Fibroblast of lung (primary cell): ENCODE measurements around the gene EYA3. TPM values are rescaled to one million over a fixed set of nuclear protein-coding genes. Genes with fewer than 3 reads are reported as not detected.
A peak's percentile ranks its signal among the peaks of the same experiment; 100 is the strongest.

Experiments used
- DNase-seq, 2 donors: peaks; one replicate each; pipeline versions ENCODE4 v3.0.0 to v3.0.0-alpha.2; 2010; ENCODE audit warnings: low read depth in 2 of 2
- H2AFZ ChIP-seq: 2 replicates; pipeline ENCODE4 v1.5.1; 2012; ENCODE audit warnings: low read length, control low read depth, inconsistent platforms
- H3K27ac ChIP-seq: 2 replicates; pipeline ENCODE4 v1.5.1; 2011; ENCODE audit warnings: low read length, control low read depth; ENCODE audit not compliant: insufficient read depth
- H3K27me3 ChIP-seq: 2 replicates; pipeline ENCODE4 v1.5.1; 2011; ENCODE audit warnings: mild to moderate bottlenecking, low read length; ENCODE audit not compliant: control insufficient read depth, insufficient read depth
- H3K36me3 ChIP-seq: 2 replicates; pipeline ENCODE4 v1.5.1; 2011; ENCODE audit warnings: low read length; ENCODE audit not compliant: control insufficient read depth, insufficient read depth
- H3K4me1 ChIP-seq: 2 replicates; pipeline ENCODE4 v1.5.1; 2011; ENCODE audit warnings: low read length; ENCODE audit not compliant: control insufficient read depth, insufficient read depth; ENCODE audit errors: extremely low read depth
- H3K4me2 ChIP-seq: 2 replicates; pipeline ENCODE4 v1.5.1; 2011; ENCODE audit warnings: low read length, control low read depth; ENCODE audit not compliant: insufficient read depth; ENCODE audit errors: extremely low read depth
- H3K4me3 ChIP-seq, 4 experiments: fragments of 200-600 bp in 1 of 4; sonication (generic) in 1 of 4; replicated peaks in 1 of 4; 2 replicates each; pipeline ENCODE4 v1.5.1; 2011 to 2016; ENCODE audit warnings: low read length in 4 of 4, low read depth in 3 of 4, mild to moderate bottlenecking in 3 of 4, control low read depth in 2 of 4, inconsistent platforms in 1 of 4, mixed read lengths in 1 of 4; ENCODE audit not compliant: insufficient read depth in 1 of 4; ENCODE audit errors: control extremely low read depth in 1 of 4
- H3K79me2 ChIP-seq: 2 replicates; pipeline ENCODE4 v1.5.1; 2012; ENCODE audit warnings: mild to moderate bottlenecking, low read length, inconsistent platforms; ENCODE audit not compliant: control insufficient read depth, insufficient read depth
- H3K9ac ChIP-seq: 2 replicates; pipeline ENCODE4 v1.5.1; 2011; ENCODE audit warnings: mild to moderate bottlenecking, low read length, control low read depth; ENCODE audit not compliant: insufficient read depth
- H3K9me3 ChIP-seq: 2 replicates; pipeline ENCODE4 v1.5.1; 2012; ENCODE audit warnings: low read depth, low read length; ENCODE audit not compliant: control insufficient read depth, insufficient read depth
- H4K20me1 ChIP-seq: 2 replicates; pipeline ENCODE4 v1.5.1; 2011; ENCODE audit warnings: low read length; ENCODE audit not compliant: control insufficient read depth, insufficient read depth; ENCODE audit errors: extremely low read depth
- CTCF ChIP-seq, 2 donors: IDR thresholded peaks in 1 of 2; conservative IDR thresholded peaks in 1 of 2; 1 replicate in 1 of 2; 2 replicates in 1 of 2; pipeline ENCODE4 v1.5.1; 2011 to 2012; ENCODE audit warnings: low read length in 2 of 2, control low read depth in 1 of 2, inconsistent platforms in 1 of 2, low read depth in 1 of 2, mild to moderate bottlenecking in 1 of 2
- EZH2 ChIP-seq: IDR thresholded peaks from 2 replicates; pipeline ENCODE4 v1.5.1; 2012; ENCODE audit warnings: low read length, control low read depth, mild to moderate bottlenecking; ENCODE audit errors: missing control alignments
- polyA plus RNA-seq, 2 donors: library from polyadenylated mRNA; depleted of rRNA in 1 of 2; stranded (reverse) in 1 of 2; unstranded in 1 of 2; fragments of >200 nt; gene quantifications; 2 replicates each; pipeline ENCODE4 v1.2.1, GENCODE V29; 2011 to 2012; ENCODE audit warnings: missing spikeins in 1 of 2
- total RNA-seq: library from RNA; depleted of rRNA; stranded (reverse); fragments of >200 nt; gene quantifications from 2 replicates; pipeline ENCODE4 v1.2.1, GENCODE V29; 2014

The EYA3 gene
- total and polyA plus RNA-seq, 2 donors (not counting 1 experiment from before 2014, with no cell fraction given) = 11.2 to 17.5 TPM

- Histone ChIP-seq H3K36me3 (peaks cover 9% of the 10 kb centered on the region), H4K20me1 (no peaks in the 10 kb centered on the region), H3K9me3 (no peaks in the 10 kb centered on the region), H2AFZ (no peak overlapping the region), H3K9ac (no peak overlapping the region), H3K4me1 (no peaks in the 10 kb centered on the region), H3K4me2 (no peak overlapping the region), H3K79me2 (no peaks in the 10 kb centered on the region), H3K4me3 (no peak overlapping the region), H3K27me3 (no peaks in the 10 kb centered on the region), H3K27ac (no peak overlapping the region)
- no peak for TF ChIP-seq CTCF (conservative IDR thresholded peaks at IDR 0.05 in 1 of 2, IDR thresholded peaks at IDR 0.05 in 1 of 2; ENCODE audit: low read depth in 1 of 2, low read length in 2 of 2)
- TF ChIP-seq EZH2 = no peak
- DNase-seq = peak in 1 of 2 donors; percentile 50
Measured at GRCh38 chr1:27990920-27991537, 97.4 kb downstream of the EYA3 start.

- H4K20me1 ChIP-seq = no peaks in the 10 kb centered on the region
- H2AFZ ChIP-seq = no peak overlapping the region
- H3K4me2 ChIP-seq = no peak overlapping the region
- no peaks in the 10 kb centered on the region for H3K27me3 ChIP-seq
- no peak overlapping the region for H3K27ac ChIP-seq
- peak in 1 of 2 donors; percentile 60 for DNase-seq
- H3K9ac ChIP-seq = no peak overlapping the region
- no peaks in the 10 kb centered on the region for H3K4me1 ChIP-seq
- H3K9me3 ChIP-seq = no peaks in the 10 kb centered on the region
- TF ChIP-seq CTCF (conservative IDR thresholded peaks at IDR 0.05 in 1 of 2, IDR thresholded peaks at IDR 0.05 in 1 of 2; ENCODE audit: low read depth in 1 of 2, low read length in 2 of 2) (no peak), EZH2 (no peak)
- H3K36me3 ChIP-seq = no peaks in the 10 kb centered on the region
- no peaks in the 10 kb centered on the region for H3K79me2 ChIP-seq
- no peak overlapping the region for H3K4me3 ChIP-seq
Measured at GRCh38 chr1:27981145-27981544, 107.3 kb downstream of the EYA3 start.

GRCh38 chr1:27980216-27980845 lies 108.1 kb downstream of the EYA3 start:
- no peak for TF ChIP-seq CTCF (conservative IDR thresholded peaks at IDR 0.05 in 1 of 2, IDR thresholded peaks at IDR 0.05 in 1 of 2; ENCODE audit: low read depth in 1 of 2, low read length in 2 of 2)
- no peak for TF ChIP-seq EZH2
- Histone ChIP-seq H3K9me3 (no peaks in the 10 kb centered on the region), H3K4me2 (no peak overlapping the region), H3K79me2 (no peaks in the 10 kb centered on the region), H3K4me3 (no peak overlapping the region), H4K20me1 (no peaks in the 10 kb centered on the region), H3K27me3 (no peaks in the 10 kb centered on the region), H3K27ac (no peak overlapping the region), H3K4me1 (no peaks in the 10 kb centered on the region), H3K9ac (no peak overlapping the region), H2AFZ (no peak overlapping the region), H3K36me3 (no peaks in the 10 kb centered on the region)
- DNase-seq = peak in 1 of 2 donors; percentile 36
